SU-DHL-6 (cell line): ENCODE data around the gene DGKH.
"Not testable (repeated sequence)": the region's sequence is repeated elsewhere in the genome, so short reads cannot be mapped to it uniquely, and the experiment has no call there.

Source experiments
- H2AFZ ChIP-seq: fragments of 200-600 bp; sonication (generic); 2 replicates; pipeline ENCODE4 v1.6.1; 2014; ENCODE audit warnings: low read depth, mild to moderate bottlenecking, moderate library complexity, mixed read lengths, antibody characterized with exemption, low read length; ENCODE audit not compliant: severe bottlenecking
- H3F3A ChIP-seq: fragments of 200-600 bp; shearing (Covaris generic); 2 replicates; pipeline ENCODE4 v1.6.0; 2016; ENCODE audit warnings: antibody characterized with exemption, mild to moderate bottlenecking; ENCODE audit not compliant: insufficient read depth
- H3K27ac ChIP-seq: fragments of 200-600 bp; sonication (generic); 2 replicates; pipeline ENCODE4 v1.5.1; 2016; ENCODE audit warnings: low read depth, mild to moderate bottlenecking, low read length, moderate library complexity, mixed read lengths
- H3K27me3 ChIP-seq: fragments of 200-600 bp; sonication (generic), shearing (Covaris generic); 2 replicates; pipeline ENCODE4 v1.6.0; 2014; ENCODE audit warnings: mild to moderate bottlenecking, low read length
- H3K36me3 ChIP-seq: fragments of 200-600 bp; sonication (generic); 2 replicates; pipeline ENCODE4 v1.6.1; 2014; ENCODE audit warnings: mild to moderate bottlenecking, low read length, mixed read lengths
- H3K4me2 ChIP-seq: fragments of 300-600, 200-600 bp; shearing (Covaris generic), sonication (generic); 2 replicates; pipeline ENCODE4 v1.6.0; 2014; ENCODE audit warnings: low read length, low read depth, mild to moderate bottlenecking; ENCODE audit not compliant: poor library complexity, severe bottlenecking
- H3K4me3 ChIP-seq: fragments of 200-600 bp; sonication (generic); 2 replicates; pipeline ENCODE4 v1.5.1; 2014; ENCODE audit warnings: antibody characterized with exemption, low read length, mild to moderate bottlenecking, mixed read lengths; ENCODE audit not compliant: insufficient read depth, poor library complexity, severe bottlenecking
- H3K79me2 ChIP-seq: fragments of 200-600 bp; sonication (generic); 2 replicates; pipeline ENCODE4 v1.6.1; 2014; ENCODE audit warnings: mild to moderate bottlenecking, low read length, moderate library complexity; ENCODE audit not compliant: insufficient read depth
- H3K9ac ChIP-seq: fragments of 200-600 bp; sonication (generic); 2 replicates; pipeline ENCODE4 v1.7.0; 2014; ENCODE audit warnings: mild to moderate bottlenecking, low read length
- H3K9me2 ChIP-seq: fragments of 200-600 bp; sonication (generic); replicated peaks from 2 replicates; pipeline ENCODE4 v1.6.1; 2014; ENCODE audit warnings: low read length; ENCODE audit not compliant: insufficient read depth
- H3K9me3 ChIP-seq: fragments of 200-600 bp; sonication (generic); 2 replicates; pipeline ENCODE4 v1.6.1; 2014; ENCODE audit warnings: low read length, mixed read lengths; ENCODE audit not compliant: insufficient read depth
- H4K20me1 ChIP-seq: fragments of 200-600 bp; sonication (generic); 2 replicates; pipeline ENCODE4 v1.6.1; 2014; ENCODE audit warnings: low read depth, mild to moderate bottlenecking, antibody characterized with exemption, low read length, moderate library complexity, mixed read lengths
- CTCF ChIP-seq: fragments of 200-600 bp; sonication (generic); IDR thresholded peaks from one replicate; pipeline ENCODE4 v1.5.1; 2017; ENCODE audit warnings: antibody characterized with exemption, mild to moderate bottlenecking, low read length, moderate library complexity; ENCODE audit not compliant: insufficient read depth, poor library complexity, severe bottlenecking
- EZH2phosphoT487 ChIP-seq: fragments of 200-600 bp; sonication (generic), shearing (Covaris generic); conservative IDR thresholded peaks from 2 replicates; pipeline ENCODE4 v1.6.1; 2018; ENCODE audit warnings: mild to moderate bottlenecking, antibody characterized with exemption, low read length, moderate library complexity, mixed read lengths

DGKH gene

GRCh38 chr13:42084722-42085121 is 36.3 kb downstream of the DGKH start:
- H4K20me1 ChIP-seq = no peaks in the 10 kb centered on the region
- no peaks in the 10 kb centered on the region for H3K36me3 ChIP-seq
- H3K4me3 ChIP-seq = no peak overlapping the region
- H3K27me3 ChIP-seq = no peaks in the 10 kb centered on the region
- no peaks in the 10 kb centered on the region for H3K79me2 ChIP-seq
- TF ChIP-seq CTCF = no peak
- no peak for TF ChIP-seq EZH2phosphoT487
- H3F3A ChIP-seq = no peaks in the 10 kb centered on the region
- H3K9me2 ChIP-seq = no peaks in the 10 kb centered on the region
- H3K9me3 ChIP-seq = no peaks in the 10 kb centered on the region
- no peak overlapping the region for H3K9ac ChIP-seq
- no peak overlapping the region for H3K4me2 ChIP-seq
- no peak overlapping the region for H3K27ac ChIP-seq
- H2AFZ ChIP-seq = no peak overlapping the region

GRCh38 chr13:42086582-42086981 is 38.1 kb downstream of the DGKH start:
- no peak overlapping the region for H3K27ac ChIP-seq
- no peak overlapping the region for H3K4me2 ChIP-seq
- H3K79me2 ChIP-seq = no peaks in the 10 kb centered on the region
- no peaks in the 10 kb centered on the region for H3K36me3 ChIP-seq
- no peaks in the 10 kb centered on the region for H3K27me3 ChIP-seq
- H3K9me3 ChIP-seq = no peaks in the 10 kb centered on the region
- H4K20me1 ChIP-seq = no peaks in the 10 kb centered on the region
- H3F3A ChIP-seq = no peaks in the 10 kb centered on the region
- no peak overlapping the region for H3K4me3 ChIP-seq
- H3K9me2 ChIP-seq = no peaks in the 10 kb centered on the region
- TF ChIP-seq CTCF = no peak
- no peak for TF ChIP-seq EZH2phosphoT487
- no peak overlapping the region for H2AFZ ChIP-seq
- H3K9ac ChIP-seq = no peak overlapping the region

- H3K27me3 ChIP-seq = no peaks in the 10 kb centered on the region
- no peak overlapping the region for H3K4me3 ChIP-seq
- H3F3A ChIP-seq = no peaks in the 10 kb centered on the region
- H4K20me1 ChIP-seq = no peaks in the 10 kb centered on the region
- H3K79me2 ChIP-seq = no peaks in the 10 kb centered on the region
- no peak overlapping the region for H3K27ac ChIP-seq
- H3K36me3 ChIP-seq = no peaks in the 10 kb centered on the region
- no peaks in the 10 kb centered on the region for H3K9me3 ChIP-seq
- H3K9ac ChIP-seq = no peak overlapping the region
- H3K4me2 ChIP-seq = no peak overlapping the region
- no peak overlapping the region for H2AFZ ChIP-seq
- H3K9me2 ChIP-seq = no peaks in the 10 kb centered on the region
- no peak for TF ChIP-seq EZH2phosphoT487
- no peak for TF ChIP-seq CTCF
Observed at GRCh38 chr13:42094516-42095040, 46.1 kb downstream of the DGKH start.

GRCh38 chr13:42096222-42096621 is 47.8 kb downstream of the DGKH start:
- H3K27ac ChIP-seq, H3K36me3 ChIP-seq, H3F3A ChIP-seq, H3K27me3 ChIP-seq, H3K79me2 ChIP-seq, H3K9ac ChIP-seq, H3K9me2 ChIP-seq, H3K4me3 ChIP-seq, H2AFZ ChIP-seq, H3K9me3 ChIP-seq, H3K4me2 ChIP-seq, H4K20me1 ChIP-seq: not testable (repeated sequence)
